Measurements from ENCODE around the gene NR3C2.

DNA sequence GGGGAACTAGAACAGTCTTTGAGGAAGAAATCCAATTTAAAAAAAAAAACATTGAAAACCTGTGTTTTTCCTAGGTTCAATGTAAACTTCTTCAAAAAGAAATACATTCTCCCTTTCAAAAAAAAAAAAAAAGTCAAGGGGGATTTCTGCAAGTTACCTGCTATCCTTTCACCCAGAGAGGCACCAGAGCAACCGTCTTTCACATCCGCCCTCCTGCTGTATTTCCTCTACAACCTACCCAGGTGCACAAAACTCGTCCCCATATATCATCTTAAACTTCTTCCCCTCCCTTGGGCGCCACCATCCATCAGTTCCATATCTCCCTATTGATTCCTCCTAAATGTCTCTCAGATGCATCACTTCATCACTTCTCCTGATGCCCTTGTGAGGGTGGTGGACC lies 74.5 kb downstream of the NR3C2 start:
- TF ChIP-seq, protein P1, sequence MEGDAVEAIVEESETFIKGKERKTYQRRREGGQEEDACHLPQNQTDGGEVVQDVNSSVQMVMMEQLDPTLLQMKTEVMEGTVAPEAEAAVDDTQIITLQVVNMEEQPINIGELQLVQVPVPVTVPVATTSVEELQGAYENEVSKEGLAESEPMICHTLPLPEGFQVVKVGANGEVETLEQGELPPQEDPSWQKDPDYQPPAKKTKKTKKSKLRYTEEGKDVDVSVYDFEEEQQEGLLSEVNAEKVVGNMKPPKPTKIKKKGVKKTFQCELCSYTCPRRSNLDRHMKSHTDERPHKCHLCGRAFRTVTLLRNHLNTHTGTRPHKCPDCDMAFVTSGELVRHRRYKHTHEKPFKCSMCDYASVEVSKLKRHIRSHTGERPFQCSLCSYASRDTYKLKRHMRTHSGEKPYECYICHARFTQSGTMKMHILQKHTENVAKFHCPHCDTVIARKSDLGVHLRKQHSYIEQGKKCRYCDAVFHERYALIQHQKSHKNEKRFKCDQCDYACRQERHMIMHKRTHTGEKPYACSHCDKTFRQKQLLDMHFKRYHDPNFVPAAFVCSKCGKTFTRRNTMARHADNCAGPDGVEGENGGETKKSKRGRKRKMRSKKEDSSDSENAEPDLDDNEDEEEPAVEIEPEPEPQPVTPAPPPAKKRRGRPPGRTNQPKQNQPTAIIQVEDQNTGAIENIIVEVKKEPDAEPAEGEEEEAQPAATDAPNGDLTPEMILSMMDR (IDR thresholded peaks at IDR 0.05), result no peak
- no peak for TF ChIP-seq POLR2A (IDR thresholded peaks at IDR 0.05)
